DMS153 treated with DMSO at 0.1 percent for 48 hours (cell line): ENCODE data around the gene EME1.
"Not testable (repeated sequence)": the region's sequence is repeated elsewhere in the genome, so short reads cannot be mapped to it uniquely, and the experiment has no call there.

ENCODE experiments used
- DNase-seq: peaks from one replicate; lab custom pipeline; 2025; ENCODE audit not compliant: unreplicated experiment; lab: John Stamatoyannopoulos, UW

Gene EME1

GRCh38 chr17:50424246-50424995 lies 51.4 kb downstream of the EME1 start:
- DNase-seq = no peak

- no peak for DNase-seq
Measured at GRCh38 chr17:50424996-50425681, 52.1 kb downstream of the EME1 start.

- no peak for DNase-seq
Measured at GRCh38 chr17:50425682-50426471, 52.8 kb downstream of the EME1 start, which contains the start of gene ACSF2. Gene ACSF2 (plus strand): TSS chr17:50426218. CDS start chr17:50426262, 44 bp downstream.

- no peak for DNase-seq
Measured at GRCh38 chr17:50426472-50426782, 53.4 kb downstream of the EME1 start.

- DNase-seq = no peak
Measured at GRCh38 chr17:50426814-50427787, 54.1 kb downstream of the EME1 start.

GRCh38 chr17:50428126-50428525 lies 55.1 kb downstream of the EME1 start:
- not testable (repeated sequence) for DNase-seq

- no peak for DNase-seq
Measured at GRCh38 chr17:50428831-50429424, 55.9 kb downstream of the EME1 start.

- DNase-seq = no peak
Measured at GRCh38 chr17:50429793-50430192, 56.8 kb downstream of the EME1 start.
